HCEC 1CT (cell line): ENCODE results near the gene ANXA2R.
"Not testable (repeated sequence)": the region's sequence is repeated elsewhere in the genome, so short reads cannot be mapped to it uniquely, and the experiment has no call there.

Experiments used
- DNase-seq: peaks from one replicate; pipeline ENCODE4 v3.0.0-alpha.2; 2017

ANXA2R gene

DNA sequence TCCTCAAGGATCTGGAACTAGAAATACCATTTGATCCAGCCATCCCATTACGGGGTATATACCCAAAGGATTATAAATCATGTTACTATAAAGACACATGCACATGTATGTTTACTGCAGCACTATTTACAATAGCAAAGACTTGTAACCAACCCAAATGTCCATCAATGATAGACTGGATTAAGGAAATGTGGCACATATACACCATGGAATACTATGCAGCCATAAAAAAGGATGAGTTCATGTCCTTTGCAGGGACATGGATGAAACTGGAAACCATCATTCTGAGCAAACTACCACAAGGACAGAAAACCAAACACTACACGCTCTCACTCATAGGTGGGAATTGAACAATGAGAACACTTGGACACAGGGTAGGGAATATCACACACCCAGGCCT is 19.9 kb upstream of the ANXA2R start:
- DNase-seq = not testable (repeated sequence)

GRCh38 chr5:43055098-43055497 is 15.0 kb upstream of the ANXA2R start:
- DNase-seq = not testable (repeated sequence)

DNA sequence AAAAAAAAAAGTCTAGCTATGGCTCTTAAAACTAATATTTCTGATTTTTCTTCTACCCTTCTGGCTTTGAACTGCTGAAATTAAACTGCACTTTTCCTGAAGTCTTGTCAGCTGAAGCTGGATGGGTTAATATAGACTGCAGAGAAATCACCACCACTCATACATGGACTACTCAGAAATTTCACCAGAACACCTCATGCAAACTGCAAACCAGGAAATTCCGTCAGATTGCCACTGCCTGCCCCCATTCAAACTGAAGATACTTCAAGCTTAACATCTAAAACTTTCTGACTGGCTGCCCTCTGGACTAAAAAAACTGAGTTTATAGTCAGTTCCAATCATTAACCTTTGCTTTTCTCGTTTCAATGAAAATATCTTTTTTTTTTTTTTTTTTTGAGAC is 11.6 kb upstream of the ANXA2R start:
- DNase-seq = no peak

GRCh38 chr5:43050384-43050783 is 10.3 kb upstream of the ANXA2R start:
- DNase-seq = no peak

GRCh38 chr5:43049236-43049635 is 9.1 kb upstream of the ANXA2R start:
- DNase-seq = no peak

GRCh38 chr5:43046474-43046873 is 6.4 kb upstream of the ANXA2R start:
- DNase-seq = no peak

DNA sequence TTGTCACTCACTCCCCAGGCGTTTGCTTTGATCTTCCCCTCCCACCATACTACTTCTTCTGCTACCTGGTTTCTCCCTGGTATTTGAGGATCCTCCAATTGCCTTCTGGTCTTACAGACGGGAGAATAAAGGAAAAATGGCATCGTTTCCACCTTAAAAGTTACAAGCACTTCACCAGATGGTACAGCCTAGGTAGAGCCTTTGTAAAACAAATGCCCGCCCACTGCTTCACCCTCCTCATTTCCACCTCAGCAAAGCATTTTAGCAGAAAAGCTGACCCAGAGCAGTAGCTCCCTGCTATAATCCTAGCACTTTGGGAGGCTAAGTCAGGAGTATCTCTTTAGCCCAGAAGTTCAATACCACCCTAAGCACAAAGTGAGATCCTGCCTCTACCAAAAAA is 5.1 kb upstream of the ANXA2R start:
- DNase-seq = no peak

DNA sequence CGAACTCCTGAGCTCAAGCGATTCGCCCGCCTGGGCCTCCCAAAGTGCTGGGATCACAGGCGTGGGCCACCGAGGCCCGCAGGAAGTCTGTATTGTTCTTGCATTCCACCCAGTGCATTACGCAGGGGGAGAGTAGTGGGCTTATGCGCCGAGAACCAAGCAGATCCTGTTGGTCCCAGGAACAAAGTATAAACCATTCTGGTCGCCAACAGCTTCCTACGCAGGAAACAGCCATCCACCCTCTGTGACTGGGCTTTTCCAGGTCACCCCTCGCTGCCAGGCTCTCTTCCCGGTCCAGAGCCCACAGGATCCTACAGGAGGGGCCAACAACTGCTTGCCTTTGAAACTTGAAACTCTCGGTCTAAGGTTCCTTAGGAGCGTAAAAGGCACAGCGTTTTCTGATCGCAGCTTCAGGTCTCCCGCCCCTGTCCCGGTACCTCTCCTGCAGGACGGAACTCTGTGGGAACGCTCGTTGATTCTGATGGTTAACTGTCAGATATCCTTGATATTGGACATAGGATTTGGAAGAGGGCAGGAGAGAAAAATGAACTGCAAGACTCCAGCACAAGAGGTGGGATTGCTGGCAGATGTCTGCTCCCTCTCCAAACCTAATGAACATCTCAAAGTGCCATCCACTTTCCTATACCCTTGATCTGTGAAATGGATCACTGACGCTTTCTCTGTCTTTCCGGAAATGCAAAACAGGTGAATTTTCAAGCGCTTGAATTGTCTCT is 4.2 kb upstream of the ANXA2R start:
- no peak for DNase-seq

DNA sequence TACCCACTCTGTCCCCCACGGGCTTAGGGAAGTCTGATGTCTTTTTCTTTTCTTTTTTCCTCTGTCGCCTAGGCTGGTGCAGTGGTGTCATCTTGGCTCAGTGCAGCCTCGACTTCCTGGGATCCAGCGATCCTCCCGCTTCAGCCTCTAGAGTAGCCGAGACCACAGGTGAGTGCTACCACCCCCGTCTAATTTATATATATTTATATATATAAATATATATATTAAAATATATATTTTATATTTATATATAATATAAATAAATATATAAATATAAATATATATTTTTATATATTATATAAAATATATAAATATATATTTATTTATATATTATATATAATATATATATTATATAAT is 3.3 kb upstream of the ANXA2R start:
- DNase-seq = no peak

DNA sequence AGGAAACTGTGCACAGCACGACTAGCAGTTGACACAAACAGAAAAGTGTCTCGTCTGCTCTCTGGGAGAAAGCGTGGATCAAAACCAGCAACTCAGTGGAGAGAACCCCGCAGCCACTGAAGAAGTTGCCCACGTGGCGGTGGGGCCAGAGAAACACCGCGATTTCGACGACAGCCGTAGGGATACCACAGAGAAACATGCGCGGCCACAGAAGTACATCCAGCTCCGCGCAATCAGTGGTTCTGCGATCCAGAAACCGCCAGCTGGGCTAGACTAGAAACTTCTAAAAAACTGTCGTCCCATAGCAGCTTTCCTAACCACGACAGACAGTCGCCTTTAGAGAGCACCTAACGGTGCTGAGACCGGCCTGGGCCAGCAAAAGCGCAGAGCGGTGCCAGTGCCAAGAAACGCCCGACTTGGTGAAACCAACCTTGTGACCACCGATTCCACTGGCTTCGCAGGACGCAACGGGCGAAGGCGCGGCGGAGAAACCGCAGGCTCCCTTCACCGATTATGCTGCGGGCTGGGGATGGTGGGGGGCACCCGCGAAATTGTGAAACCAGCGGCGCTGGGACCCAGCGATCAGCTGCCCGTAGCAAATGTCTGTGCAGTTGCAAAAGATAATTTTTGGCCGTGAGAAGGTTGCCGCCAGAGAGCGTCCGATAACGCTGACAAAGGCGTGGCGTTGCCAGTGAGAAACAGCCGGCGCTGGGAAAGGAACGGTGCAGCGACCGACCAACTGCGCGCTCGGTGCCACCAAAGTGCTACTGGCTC is 2.7 kb upstream of the ANXA2R start:
- DNase-seq = peak; percentile 76

GRCh38 chr5:43042176-43042625 is 2.1 kb upstream of the ANXA2R start:
- DNase-seq = peak; percentile 72

GRCh38 chr5:43041669-43042175 is 1.6 kb upstream of the ANXA2R start:
- DNase-seq = peak; percentile 87

GRCh38 chr5:43041110-43041668 is 1.1 kb upstream of the ANXA2R start:
- no peak for DNase-seq

- DNase-seq = peak; percentile 69
Measured at GRCh38 chr5:43039471-43040286, 440 bp downstream of the ANXA2R start.

DNA sequence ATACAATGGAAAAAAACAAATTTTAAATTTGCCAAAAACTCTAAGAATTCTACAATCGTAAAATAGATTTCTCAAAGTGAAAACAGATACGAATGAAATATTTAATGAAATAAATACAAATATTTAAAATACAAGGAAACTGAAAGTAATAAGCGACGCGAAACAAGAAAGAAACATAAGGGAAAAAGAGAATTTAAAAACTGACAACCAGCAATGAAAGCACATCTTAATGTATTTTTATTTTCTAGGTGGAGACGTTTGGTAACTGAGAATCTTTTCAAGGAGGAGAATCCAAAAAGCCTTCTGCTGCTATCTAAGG is 1.0 kb downstream of the ANXA2R start:
- DNase-seq = no peak

DNA sequence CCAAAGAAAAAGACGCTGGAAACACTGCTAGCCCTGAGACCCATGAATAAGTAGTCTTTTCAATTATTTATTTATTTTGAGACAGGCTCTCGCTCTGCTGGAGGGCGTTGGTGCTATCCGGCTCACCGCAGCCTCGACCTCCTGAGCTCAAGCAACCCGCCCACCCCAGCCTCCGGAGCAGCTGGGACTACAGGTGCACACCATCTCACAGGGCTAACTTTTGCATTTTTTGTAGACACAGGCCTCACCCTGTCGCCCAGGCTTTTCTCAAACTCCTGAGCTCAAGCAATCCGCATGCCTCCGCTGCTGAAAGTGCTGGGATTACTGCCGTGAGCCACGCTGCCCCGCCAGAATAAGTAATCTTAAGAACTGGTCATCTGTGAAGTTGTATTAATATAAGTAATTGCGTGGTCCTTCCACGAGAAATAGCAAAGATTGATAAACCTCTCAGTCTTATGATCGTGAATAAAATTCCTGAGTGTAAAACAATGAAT is 1.6 kb downstream of the ANXA2R start:
- no peak for DNase-seq

GRCh38 chr5:43037636-43038495 is 2.3 kb downstream of the ANXA2R start:
- peak; percentile 69 for DNase-seq

DNA sequence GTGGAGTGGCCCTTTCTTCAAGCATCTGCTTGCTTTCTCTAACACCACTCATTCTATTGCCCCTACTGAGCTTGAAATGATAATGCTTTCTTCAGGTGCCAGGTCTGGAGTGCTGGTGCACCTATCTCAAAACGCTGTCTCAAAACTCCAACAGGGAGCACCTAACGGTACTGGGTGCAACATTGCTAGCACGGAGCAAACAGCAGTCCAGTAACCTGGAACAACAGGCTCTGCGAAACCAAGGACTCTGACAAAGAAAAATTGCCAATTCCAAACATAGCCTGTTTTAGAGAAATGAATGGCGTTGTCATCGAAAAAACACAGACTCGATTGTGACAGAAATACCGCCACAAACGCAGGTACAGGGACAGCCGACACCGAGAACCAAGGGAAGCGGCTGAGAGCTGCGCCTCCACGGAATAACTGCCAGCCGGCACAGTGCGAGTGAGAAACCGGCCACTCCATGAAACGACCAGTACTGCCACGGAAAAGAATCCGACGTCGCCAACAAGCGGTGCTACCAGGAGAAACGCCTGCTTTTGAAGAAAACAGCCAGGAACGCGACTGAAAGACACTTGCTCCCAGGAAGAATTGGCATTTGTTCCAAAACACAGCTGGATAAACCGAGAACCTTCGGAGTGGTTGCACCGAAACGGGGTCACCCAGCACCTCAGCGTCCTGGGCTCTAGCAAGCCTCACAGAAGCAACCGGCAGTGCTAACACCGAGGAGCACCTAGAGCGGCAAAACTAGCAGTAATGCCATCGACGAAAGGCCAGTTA is 3.1 kb downstream of the ANXA2R start:
- peak; percentile 19 for DNase-seq

DNA sequence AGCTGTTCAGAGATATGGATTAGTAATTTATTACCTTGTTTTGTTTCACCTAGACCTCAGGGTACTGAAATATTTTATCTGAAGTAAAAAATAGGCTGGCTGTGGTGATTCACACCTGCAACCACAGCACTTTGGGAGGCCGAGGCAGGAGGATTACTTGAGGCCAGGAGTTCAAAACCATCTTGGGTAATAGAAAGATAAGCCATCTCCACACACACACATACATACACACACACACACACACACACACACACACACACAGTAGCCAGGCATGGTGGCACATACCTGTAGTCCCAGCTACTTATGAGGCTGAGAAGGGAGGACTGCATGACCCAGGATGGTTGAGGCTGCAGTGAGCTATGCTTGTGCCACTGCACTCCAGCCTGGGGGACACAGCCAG is 3.7 kb downstream of the ANXA2R start:
- DNase-seq = no peak

GRCh38 chr5:43034591-43034968 is 5.5 kb downstream of the ANXA2R start:
- peak; percentile 56 for DNase-seq
